ENCODE measurements around the gene SDR42E2. TPM values are rescaled to one million over a fixed set of nuclear protein-coding genes. Genes with fewer than 3 reads are reported as not detected.

SDR42E2 gene
- total RNA-seq, 1 donor from 2014 or later = not detected

GRCh38 chr16:22217890-22218730 lies 55.8 kb downstream of the SDR42E2 start:
- no peak for TF ChIP-seq CTCF (IDR thresholded peaks at IDR 0.05)
- peaks cover 8 to 11% of the 10 kb centered on the region in 2 donors for H3K36me3 ChIP-seq
- H3K4me3 ChIP-seq = no peak overlapping the region
- peak in 1 of 2 donors; percentile 81 for DNase-seq (ENCODE audit: low spot score in 2 of 2)
- intact Hi-C loops (cut with DNase I) = no loop called here
- no peaks in the 10 kb centered on the region for H3K27me3 ChIP-seq
- H3K27ac ChIP-seq = peak overlapping the region; percentile 79 to 82
- peaks cover 6 to 34% of the 10 kb centered on the region in 2 donors for H3K4me1 ChIP-seq
- no peaks in the 10 kb centered on the region for H3K9me3 ChIP-seq

- H3K4me3 ChIP-seq = no peak overlapping the region
- no peak for DNase-seq (ENCODE audit: low spot score in 2 of 2)
- intact Hi-C loops (cut with DNase I) = loop anchor here (2.0 kb wide), 1 partner anchor 13 kb away; the partner anchor contains the start of gene EEF2K
- no peak for TF ChIP-seq CTCF (IDR thresholded peaks at IDR 0.05)
- no peaks in the 10 kb centered on the region for H3K27me3 ChIP-seq
- peak overlapping the region; percentile 79 to 82 for H3K27ac ChIP-seq
- no peaks in the 10 kb centered on the region for H3K9me3 ChIP-seq
- peaks cover 5 to 7% of the 10 kb centered on the region in 2 donors for H3K36me3 ChIP-seq
- peaks cover 6 to 38% of the 10 kb centered on the region in 2 donors for H3K4me1 ChIP-seq
These were observed 57.2 kb downstream of the SDR42E2 start for GRCh38 chr16:22219389-22220068.

- Histone ChIP-seq H3K4me1 (peaks cover 6 to 38% of the 10 kb centered on the region in 2 donors), H3K27me3 (no peaks in the 10 kb centered on the region), H3K9me3 (no peaks in the 10 kb centered on the region), H3K27ac (peak overlapping the region; percentile 79 to 82), H3K4me3 (no peak overlapping the region), H3K36me3 (peaks cover 3 to 5% of the 10 kb centered on the region in 2 donors)
- DNase-seq (ENCODE audit: low spot score in 2 of 2) = no peak
- TF ChIP-seq CTCF (IDR thresholded peaks at IDR 0.05) = no peak
- intact Hi-C loops (cut with DNase I) = loop anchor here (2.0 kb wide), 1 partner anchor 13 kb away; the partner anchor contains the start of gene EEF2K
These were observed 57.7 kb downstream of the SDR42E2 start for GRCh38 chr16:22220069-22220440.

GRCh38 chr16:22220714-22221113 lies 58.4 kb downstream of the SDR42E2 start:
- Histone ChIP-seq H3K9me3 (no peaks in the 10 kb centered on the region), H3K27me3 (no peaks in the 10 kb centered on the region), H3K36me3 (no peaks in the 10 kb centered on the region), H3K4me1 (peaks cover 6 to 38% of the 10 kb centered on the region in 2 donors), H3K4me3 (no peak overlapping the region), H3K27ac (peak overlapping the region; percentile 79 to 82)
- no peak for TF ChIP-seq CTCF (IDR thresholded peaks at IDR 0.05)
- peak; percentile 71 to 90 for DNase-seq (ENCODE audit: low spot score in 2 of 2)
- intact Hi-C loops (cut with DNase I) = loop anchor here (2.0 kb wide), 1 partner anchor 14 kb away; the partner anchor contains the start of gene EEF2K

- H3K4me3 ChIP-seq = no peak overlapping the region
- TF ChIP-seq CTCF (IDR thresholded peaks at IDR 0.05) = no peak
- intact Hi-C loops (cut with DNase I) = no loop called here
- H3K9me3 ChIP-seq = no peaks in the 10 kb centered on the region
- peaks cover 4% of the 10 kb centered on the region in 2 donors for H3K36me3 ChIP-seq
- no peaks in the 10 kb centered on the region for H3K27me3 ChIP-seq
- peaks cover 6 to 33% of the 10 kb centered on the region in 2 donors for H3K4me1 ChIP-seq
- H3K27ac ChIP-seq = peak overlapping the region in 1 of 2 donors; percentile 22
- DNase-seq (ENCODE audit: low spot score in 2 of 2) = no peak
These were observed 59.7 kb downstream of the SDR42E2 start for GRCh38 chr16:22222006-22222405.
